ENCODE results near the gene RCCD1. TPM values are rescaled to one million over a fixed set of nuclear protein-coding genes. Genes with fewer than 3 reads are reported as not detected.

The RCCD1 gene
- total and polyA plus RNA-seq, 9 of the 15 experiments (the other 6 are each of a cell fraction or from before 2014, with no cell fraction given) = 11.1 to 51.4 (median 24.7) TPM

GRCh38 chr15:90990446-90990845 is 35.8 kb downstream of the RCCD1 start:
- ChIA-PET POLR2A (interaction anchor here (0.5 to 5.6 kb wide), 7 partner anchors 9 to 88 kb away, joined by 3 to 51 read pairs (median 3); no protein-coding TSS in a partner anchor), CTCF (ENCODE audit: low intra/inter-chr PET ratio) (no interaction called here)
- peaks cover 28 to 36% of the 10 kb centered on the region in 2 experiments; a peak in 4 of 5 replicates for H3K4me1 ChIP-seq (replicated peaks in 1 of 2; ENCODE audit: control insufficient read depth in 2 of 2, insufficient read depth in 2 of 2, low read length in 2 of 2)
- no peak overlapping the region for H3K27ac ChIP-seq (ENCODE audit: extremely low read depth, low read depth, low read length)
- no peaks in the 10 kb centered on the region for H3K27me3 ChIP-seq (ENCODE audit: control insufficient read depth in 2 of 2, insufficient read depth in 2 of 2, low read length in 2 of 2)
- ATAC-seq (no peak), FAIRE-seq (no peak), DNase-seq (ENCODE audit: extremely low read depth in 1 of 4, low spot score in 3 of 4) (no peak)
- in situ Hi-C loops (cut with MboI) = no loop called here
- peaks cover 98% of the 10 kb centered on the region for H3K79me2 ChIP-seq (ENCODE audit: control insufficient read depth, insufficient read depth, low read length)
- TF ChIP-seq UBTF (IDR thresholded peaks at IDR 0.05; ENCODE audit: borderline replicate concordance in 1 of 2, low read depth in 2 of 2, low read length in 2 of 2) (no peak), CEBPG (CRISPR knock-in tag; IDR thresholded peaks at IDR 0.05) (no peak), CEBPG (tag; conservative IDR thresholded peaks at IDR 0.05 in 1 of 2, IDR thresholded peaks at IDR 0.05 in 1 of 2) (peak; percentile 30 to 69; a peak in 3 of 4 replicates), ZNF212 (CRISPR knock-in tag; IDR thresholded peaks at IDR 0.05) (no peak), ZFP30 (CRISPR knock-in tag; IDR thresholded peaks at IDR 0.05; ENCODE audit: borderline replicate concordance) (no peak), TAF1 (IDR thresholded peaks at IDR 0.05; ENCODE audit: control insufficient read depth, extremely low read depth, insufficient read depth, low read length, severe bottlenecking) (no peak), ZNF324 (CRISPR knock-in tag; IDR thresholded peaks at IDR 0.05) (no peak), ZNF780A (CRISPR knock-in tag; IDR thresholded peaks at IDR 0.05) (no peak), CCNT2 (IDR thresholded peaks at IDR 0.05; ENCODE audit: borderline replicate concordance, extremely low read depth, insufficient read length, low read depth, low read length) (no peak), CEBPB (tag; IDR thresholded peaks at IDR 0.05) (peak; percentile 77), ZNF717 (CRISPR knock-in tag; IDR thresholded peaks at IDR 0.05) (no peak)
- H2AFZ ChIP-seq (ENCODE audit: low read depth, low read length) = no peak overlapping the region
- no peaks in the 10 kb centered on the region for H3K9me1 ChIP-seq (ENCODE audit: control insufficient read depth, insufficient read depth, low read length)
- no TSS peak for BruUV-seq (replicated peaks)
- 95% methylated on average over 4 of the region's 4 CpGs for WGBS (ENCODE audit: insufficient coverage, low coverage, missing lambda C conversion rate)
- peaks cover 9% of the 10 kb centered on the region; the same call in 1 of the 2 replicates for H4K20me1 ChIP-seq (replicated peaks; ENCODE audit: control insufficient read depth, insufficient read depth, low read length)
- H3K4me2 ChIP-seq (ENCODE audit: insufficient read depth, low read length) = no peak overlapping the region
- no peak overlapping the region for H3K9ac ChIP-seq (ENCODE audit: insufficient read depth in 1 of 2, low read depth in 2 of 2, low read length in 2 of 2)
- H3K9me3 ChIP-seq (replicated peaks; ENCODE audit: control insufficient read depth, insufficient read depth, low read depth, low read length) = no peaks in the 10 kb centered on the region
- no peak overlapping the region for H3K4me3 ChIP-seq
- intact Hi-C loops (cut with micrococcal nuclease) = loop anchor here (5.0 kb wide), 2 partner anchors 33 to 57 kb away; no protein-coding TSS in a partner anchor
- H3K36me3 ChIP-seq (ENCODE audit: control insufficient read depth, insufficient read depth, low read length) = peaks cover 17% of the 10 kb centered on the region; the same call in 2 of the 3 replicates

All from K562 (cell line).